Measurements from ENCODE around the gene PCED1A. TPM values are rescaled to one million over a fixed set of nuclear protein-coding genes. Genes with fewer than 3 reads are reported as not detected.

Gene PCED1A
- total and polyA plus RNA-seq, 2 of the 13 experiments (the other 11 are each of a cell fraction or from before 2014, with no cell fraction given), result 40.1 to 84.2 TPM

GRCh38 chr20:2799688-2800520 lies 40.6 kb downstream of the PCED1A start (continued):
- TF ChIP-seq, protein P1, sequence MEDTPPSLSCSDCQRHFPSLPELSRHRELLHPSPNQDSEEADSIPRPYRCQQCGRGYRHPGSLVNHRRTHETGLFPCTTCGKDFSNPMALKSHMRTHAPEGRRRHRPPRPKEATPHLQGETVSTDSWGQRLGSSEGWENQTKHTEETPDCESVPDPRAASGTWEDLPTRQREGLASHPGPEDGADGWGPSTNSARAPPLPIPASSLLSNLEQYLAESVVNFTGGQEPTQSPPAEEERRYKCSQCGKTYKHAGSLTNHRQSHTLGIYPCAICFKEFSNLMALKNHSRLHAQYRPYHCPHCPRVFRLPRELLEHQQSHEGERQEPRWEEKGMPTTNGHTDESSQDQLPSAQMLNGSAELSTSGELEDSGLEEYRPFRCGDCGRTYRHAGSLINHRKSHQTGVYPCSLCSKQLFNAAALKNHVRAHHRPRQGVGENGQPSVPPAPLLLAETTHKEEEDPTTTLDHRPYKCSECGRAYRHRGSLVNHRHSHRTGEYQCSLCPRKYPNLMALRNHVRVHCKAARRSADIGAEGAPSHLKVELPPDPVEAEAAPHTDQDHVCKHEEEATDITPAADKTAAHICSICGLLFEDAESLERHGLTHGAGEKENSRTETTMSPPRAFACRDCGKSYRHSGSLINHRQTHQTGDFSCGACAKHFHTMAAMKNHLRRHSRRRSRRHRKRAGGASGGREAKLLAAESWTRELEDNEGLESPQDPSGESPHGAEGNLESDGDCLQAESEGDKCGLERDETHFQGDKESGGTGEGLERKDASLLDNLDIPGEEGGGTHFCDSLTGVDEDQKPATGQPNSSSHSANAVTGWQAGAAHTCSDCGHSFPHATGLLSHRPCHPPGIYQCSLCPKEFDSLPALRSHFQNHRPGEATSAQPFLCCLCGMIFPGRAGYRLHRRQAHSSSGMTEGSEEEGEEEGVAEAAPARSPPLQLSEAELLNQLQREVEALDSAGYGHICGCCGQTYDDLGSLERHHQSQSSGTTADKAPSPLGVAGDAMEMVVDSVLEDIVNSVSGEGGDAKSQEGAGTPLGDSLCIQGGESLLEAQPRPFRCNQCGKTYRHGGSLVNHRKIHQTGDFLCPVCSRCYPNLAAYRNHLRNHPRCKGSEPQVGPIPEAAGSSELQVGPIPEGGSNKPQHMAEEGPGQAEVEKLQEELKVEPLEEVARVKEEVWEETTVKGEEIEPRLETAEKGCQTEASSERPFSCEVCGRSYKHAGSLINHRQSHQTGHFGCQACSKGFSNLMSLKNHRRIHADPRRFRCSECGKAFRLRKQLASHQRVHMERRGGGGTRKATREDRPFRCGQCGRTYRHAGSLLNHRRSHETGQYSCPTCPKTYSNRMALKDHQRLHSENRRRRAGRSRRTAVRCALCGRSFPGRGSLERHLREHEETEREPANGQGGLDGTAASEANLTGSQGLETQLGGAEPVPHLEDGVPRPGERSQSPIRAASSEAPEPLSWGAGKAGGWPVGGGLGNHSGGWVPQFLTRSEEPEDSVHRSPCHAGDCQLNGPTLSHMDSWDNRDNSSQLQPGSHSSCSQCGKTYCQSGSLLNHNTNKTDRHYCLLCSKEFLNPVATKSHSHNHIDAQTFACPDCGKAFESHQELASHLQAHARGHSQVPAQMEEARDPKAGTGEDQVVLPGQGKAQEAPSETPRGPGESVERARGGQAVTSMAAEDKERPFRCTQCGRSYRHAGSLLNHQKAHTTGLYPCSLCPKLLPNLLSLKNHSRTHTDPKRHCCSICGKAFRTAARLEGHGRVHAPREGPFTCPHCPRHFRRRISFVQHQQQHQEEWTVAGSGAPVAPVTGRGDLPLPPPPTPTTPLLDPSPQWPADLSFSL (CRISPR knock-in tag; IDR thresholded peaks at IDR 0.05), result peak; percentile 40; the same call in 1 of the 2 replicates
- peak; percentile 4; the same call in 1 of the 2 replicates for TF ChIP-seq MYC (CRISPR knock-in tag; IDR thresholded peaks at IDR 0.05; ENCODE audit: borderline replicate concordance)
- TF ChIP-seq EZH2 (conservative IDR thresholded peaks at IDR 0.05; ENCODE audit: low read depth, low read length), result peak; percentile 90; the same call in 1 of the 2 replicates
- no peak for TF ChIP-seq MLX (CRISPR knock-in tag; IDR thresholded peaks at IDR 0.05)
- TF ChIP-seq, protein P2, sequence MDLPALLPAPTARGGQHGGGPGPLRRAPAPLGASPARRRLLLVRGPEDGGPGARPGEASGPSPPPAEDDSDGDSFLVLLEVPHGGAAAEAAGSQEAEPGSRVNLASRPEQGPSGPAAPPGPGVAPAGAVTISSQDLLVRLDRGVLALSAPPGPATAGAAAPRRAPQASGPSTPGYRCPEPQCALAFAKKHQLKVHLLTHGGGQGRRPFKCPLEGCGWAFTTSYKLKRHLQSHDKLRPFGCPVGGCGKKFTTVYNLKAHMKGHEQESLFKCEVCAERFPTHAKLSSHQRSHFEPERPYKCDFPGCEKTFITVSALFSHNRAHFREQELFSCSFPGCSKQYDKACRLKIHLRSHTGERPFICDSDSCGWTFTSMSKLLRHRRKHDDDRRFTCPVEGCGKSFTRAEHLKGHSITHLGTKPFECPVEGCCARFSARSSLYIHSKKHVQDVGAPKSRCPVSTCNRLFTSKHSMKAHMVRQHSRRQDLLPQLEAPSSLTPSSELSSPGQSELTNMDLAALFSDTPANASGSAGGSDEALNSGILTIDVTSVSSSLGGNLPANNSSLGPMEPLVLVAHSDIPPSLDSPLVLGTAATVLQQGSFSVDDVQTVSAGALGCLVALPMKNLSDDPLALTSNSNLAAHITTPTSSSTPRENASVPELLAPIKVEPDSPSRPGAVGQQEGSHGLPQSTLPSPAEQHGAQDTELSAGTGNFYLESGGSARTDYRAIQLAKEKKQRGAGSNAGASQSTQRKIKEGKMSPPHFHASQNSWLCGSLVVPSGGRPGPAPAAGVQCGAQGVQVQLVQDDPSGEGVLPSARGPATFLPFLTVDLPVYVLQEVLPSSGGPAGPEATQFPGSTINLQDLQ (CRISPR knock-in tag; IDR thresholded peaks at IDR 0.05), result no peak
- 0 out of 2 replicates have a peak, but pooled peaks have one; percentile 1 for TF ChIP-seq ZNF839 (CRISPR knock-in tag; IDR thresholded peaks at IDR 0.05; ENCODE audit: borderline replicate concordance)
- TF ChIP-seq ZFP82 (CRISPR knock-in tag; IDR thresholded peaks at IDR 0.05; ENCODE audit: borderline replicate concordance), result no peak
- no peak for TF ChIP-seq ZNF784 (CRISPR knock-in tag; IDR thresholded peaks at IDR 0.05; ENCODE audit: borderline replicate concordance)
- TF ChIP-seq SP1 (IDR thresholded peaks at IDR 0.05), result no peak
- TF ChIP-seq SP1 (CRISPR knock-in tag; IDR thresholded peaks at IDR 0.05), result no peak
- no peak for TF ChIP-seq ZBTB7A (CRISPR knock-in tag; IDR thresholded peaks at IDR 0.05)
- TF ChIP-seq ZNF34 (CRISPR knock-in tag; IDR thresholded peaks at IDR 0.05; ENCODE audit: borderline replicate concordance), result no peak
- no peak for TF ChIP-seq ZNF232 (CRISPR knock-in tag; IDR thresholded peaks at IDR 0.05; ENCODE audit: borderline replicate concordance)

Data from HepG2 (cell line).